GM18502 (cell line): ENCODE data around the gene TERT.
"Not testable (repeated sequence)": the region's sequence is repeated elsewhere in the genome, so short reads cannot be mapped to it uniquely, and the experiment has no call there.

Experiments
- ATAC-seq: cut with Tn5 transposase; IDR thresholded peaks from one replicate; pipeline ENCODE4 v1.9.1; 2021; ENCODE audit warnings: mild to moderate bottlenecking; ENCODE audit not compliant: unreplicated experiment, poor library complexity

TERT gene

GRCh38 chr5:1244976-1245375 lies 49.9 kb downstream of the TERT start:
- no peak for ATAC-seq

GRCh38 chr5:1244255-1244654 lies 50.6 kb downstream of the TERT start:
- ATAC-seq, result no peak

DNA sequence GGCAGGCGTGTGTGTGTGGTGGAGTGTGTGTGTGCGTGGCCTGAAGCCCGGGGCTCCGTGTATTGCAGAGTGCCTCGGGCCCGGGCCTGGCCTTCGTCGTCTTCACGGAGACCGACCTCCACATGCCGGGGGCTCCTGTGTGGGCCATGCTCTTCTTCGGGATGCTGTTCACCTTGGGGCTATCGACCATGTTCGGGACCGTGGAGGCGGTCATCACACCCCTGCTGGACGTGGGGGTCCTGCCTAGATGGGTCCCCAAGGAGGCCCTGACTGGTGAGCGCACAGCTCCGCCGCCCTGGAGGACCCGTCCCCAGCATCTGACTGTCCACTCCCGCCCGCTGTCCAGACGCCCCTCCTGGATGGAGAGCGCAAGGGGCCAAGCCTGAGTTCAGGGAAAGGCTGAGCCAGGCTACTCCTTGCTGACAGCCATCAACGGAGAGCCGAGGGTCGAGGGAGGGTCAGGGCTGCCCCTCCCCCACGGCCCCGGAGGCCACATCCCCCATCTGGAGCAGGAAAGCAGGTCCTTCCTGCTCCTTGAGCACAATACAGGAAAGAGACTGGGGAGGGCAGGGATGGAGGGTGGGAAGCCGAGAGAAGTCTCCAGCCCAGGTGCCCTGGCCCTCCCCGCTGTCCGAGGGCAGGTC lies 51.3 kb downstream of the TERT start:
- no peak for ATAC-seq

DNA sequence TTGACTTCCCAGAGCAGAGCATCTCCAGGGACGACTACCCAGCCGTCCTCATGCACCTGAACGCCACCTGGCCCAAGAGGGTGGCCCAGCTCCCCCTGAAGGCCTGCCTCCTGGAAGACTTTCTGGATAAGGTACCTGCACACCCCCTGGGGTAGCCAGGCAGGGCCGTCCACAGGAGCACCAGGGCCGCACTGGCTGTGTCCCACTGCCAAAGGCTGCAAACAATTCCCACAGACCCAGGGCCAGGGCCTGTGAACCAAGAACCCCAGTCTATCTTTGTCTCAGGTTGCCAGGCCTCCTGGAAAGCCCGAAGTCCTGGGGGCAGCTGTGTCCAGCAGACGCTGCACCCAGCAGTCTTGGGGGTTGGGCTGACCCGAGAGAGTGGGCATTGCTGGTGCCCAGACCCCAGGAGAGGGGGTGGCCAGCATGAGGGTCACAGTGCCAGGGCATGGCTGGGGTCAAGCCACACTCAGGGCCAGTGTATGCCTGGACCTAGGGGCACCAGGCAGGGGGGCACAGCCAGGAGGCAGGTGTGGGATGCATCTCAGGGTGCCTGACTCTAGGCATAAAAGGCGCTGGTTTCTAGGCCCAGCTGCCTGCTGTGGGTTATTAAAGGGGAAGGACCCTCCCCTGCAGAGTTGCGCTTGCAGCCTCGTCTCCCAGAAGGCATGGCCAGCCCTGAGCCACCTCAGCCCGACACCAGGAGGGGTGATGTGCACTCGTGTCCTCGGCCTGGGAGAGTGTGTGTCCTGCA lies 52.0 kb downstream of the TERT start:
- no peak for ATAC-seq

DNA sequence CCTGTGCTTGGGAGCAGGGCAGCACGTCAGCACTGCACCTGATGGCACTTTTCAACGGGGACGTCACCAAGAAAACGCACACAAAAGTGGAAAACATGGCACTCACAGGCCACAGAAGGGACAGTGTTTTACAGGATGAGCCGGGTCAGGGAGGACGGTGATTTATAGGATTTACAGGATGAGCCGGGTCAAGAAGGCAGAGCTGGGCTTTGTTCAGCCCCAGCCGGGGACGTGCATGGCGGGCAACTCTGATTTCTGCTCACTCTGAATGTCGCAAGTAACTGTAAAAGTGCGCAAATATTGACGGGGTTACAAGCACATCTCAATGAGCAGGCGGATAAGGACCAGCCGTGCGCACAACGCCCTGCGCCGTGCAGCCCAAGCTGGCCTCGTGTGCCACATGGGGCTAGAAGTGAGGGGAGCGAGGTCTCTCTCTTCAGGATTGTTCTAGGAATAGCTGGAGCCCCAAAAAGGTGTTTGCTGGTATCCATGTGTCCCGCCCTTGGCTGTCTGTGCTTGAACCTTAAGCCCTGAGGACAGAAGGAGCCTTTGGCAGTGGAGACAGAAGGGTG lies 53.3 kb downstream of the TERT start:
- ATAC-seq, result no peak

DNA sequence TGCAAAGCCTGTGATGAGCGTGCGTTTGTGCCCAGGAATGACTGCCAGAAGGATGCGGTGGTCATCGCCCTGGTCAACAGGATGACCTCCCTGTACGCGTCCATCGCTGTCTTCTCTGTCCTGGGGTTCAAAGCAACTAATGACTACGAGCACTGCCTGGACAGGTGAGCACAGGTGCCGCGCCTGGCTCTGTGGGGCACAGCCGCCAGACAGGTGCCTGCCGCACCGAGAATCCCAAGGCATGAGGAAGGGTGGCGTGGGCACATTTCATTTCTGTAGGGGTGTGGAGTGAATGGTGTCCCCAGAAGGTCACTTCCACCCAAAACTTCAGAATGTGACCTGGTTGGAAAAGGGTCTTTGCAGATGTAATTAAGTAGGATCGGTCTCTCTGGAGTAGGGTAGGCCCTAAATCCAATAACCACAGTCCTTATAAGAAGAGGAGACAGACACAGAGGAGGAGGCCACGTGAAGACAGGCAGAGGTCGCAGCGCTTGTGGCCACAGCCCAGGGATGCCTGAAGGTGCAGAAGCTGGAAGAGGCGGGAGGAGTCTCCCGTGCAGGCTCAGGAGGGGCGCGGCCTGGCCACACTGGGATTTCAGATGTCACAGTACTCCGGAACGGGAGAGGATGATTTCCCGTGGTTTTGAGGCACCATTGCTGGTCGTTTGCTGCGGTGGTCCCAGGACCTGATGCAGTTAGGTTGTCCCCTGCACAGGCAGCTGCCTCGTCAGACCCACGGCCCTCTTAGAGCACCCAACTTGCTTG lies 54.2 kb downstream of the TERT start:
- ATAC-seq, result no peak

DNA sequence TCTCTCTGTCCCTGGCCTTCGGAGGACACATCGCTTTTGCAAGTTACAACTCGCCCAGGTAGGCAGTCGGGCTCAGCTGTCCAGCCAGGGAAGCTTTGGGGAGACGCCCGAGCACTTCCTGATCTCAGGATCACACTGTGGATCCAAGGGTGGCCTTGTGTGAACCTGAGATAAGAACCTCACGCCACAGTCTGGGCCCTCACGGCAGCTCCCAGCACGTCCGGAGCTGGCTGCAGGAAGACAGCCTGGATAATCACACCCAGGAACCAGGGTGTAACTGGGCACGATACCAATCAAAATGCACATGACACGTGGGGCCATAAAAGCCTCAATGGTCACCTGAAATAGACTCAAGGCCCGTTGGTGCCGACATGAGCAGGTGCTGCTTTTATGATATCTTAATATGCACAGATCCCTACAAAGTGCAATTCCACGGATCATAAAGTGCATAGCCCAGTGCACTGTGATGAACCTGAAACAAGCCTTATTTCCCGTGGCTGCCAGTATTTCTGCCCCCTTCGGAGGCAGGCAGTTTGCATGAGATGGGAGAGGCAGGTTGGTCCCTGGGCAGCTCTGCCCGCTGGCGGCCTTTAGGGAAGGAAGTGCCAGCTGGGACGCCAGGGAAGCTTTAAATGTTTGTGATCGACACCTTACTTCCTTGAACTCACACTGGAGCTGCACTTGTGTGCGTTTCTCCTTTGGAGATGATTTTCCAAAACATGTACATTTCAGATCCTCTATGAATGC lies 55.2 kb downstream of the TERT start:
- ATAC-seq, result no peak

GRCh38 chr5:1235838-1236237 lies 59.0 kb downstream of the TERT start:
- ATAC-seq, result no peak

- no peak for ATAC-seq
Observed at GRCh38 chr5:1235379-1235778, 59.5 kb downstream of the TERT start.

DNA sequence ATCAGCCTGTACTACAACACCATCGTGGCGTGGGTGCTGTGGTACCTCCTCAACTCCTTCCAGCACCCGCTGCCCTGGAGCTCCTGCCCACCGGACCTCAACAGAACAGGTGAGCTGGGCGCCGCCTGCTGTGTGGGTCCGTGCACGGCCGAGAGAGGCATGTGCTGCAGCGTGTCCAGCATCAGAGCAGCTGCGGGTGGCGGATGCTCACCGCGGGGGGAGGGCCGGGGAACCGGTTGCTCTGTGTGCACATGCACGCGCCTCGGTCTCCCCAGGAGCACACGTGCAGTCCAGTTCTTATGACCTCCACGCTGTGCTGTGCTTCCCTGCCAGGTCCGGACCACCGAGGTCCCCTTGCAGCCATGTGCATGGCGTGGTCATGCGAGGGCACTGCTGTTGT lies 62.1 kb downstream of the TERT start:
- no peak for ATAC-seq

DNA sequence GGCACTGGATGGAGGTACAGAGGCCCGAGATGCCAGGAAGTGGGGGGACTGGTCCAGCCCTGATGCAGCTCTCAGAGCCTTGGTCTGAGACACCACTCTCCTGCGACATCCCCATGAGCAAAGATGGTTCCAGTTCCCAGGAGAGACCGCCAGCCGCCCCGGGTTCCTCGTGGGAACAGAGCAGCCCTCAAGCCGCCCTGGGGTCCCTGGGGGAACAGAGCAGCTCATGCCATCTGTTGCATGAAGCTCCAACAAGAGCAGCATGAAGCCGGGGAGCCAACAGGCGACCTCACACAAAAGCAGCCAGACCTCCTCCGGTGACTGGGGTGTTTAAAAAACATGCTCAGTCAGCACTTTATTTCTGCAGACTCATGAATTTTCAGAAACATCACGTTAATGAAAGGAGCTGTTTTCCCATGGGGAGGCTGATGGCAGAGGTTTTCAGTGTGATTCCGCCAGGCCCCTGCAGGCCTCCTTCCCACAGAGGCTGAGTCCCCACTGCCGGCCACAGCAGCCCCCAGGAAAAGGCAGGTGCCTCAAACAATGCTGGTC lies 63.4 kb downstream of the TERT start:
- no peak for ATAC-seq

- no peak for ATAC-seq
Observed at GRCh38 chr5:1230551-1230950, 64.3 kb downstream of the TERT start.

- no peak for ATAC-seq
Observed at GRCh38 chr5:1229822-1230221, 65.0 kb downstream of the TERT start.

DNA sequence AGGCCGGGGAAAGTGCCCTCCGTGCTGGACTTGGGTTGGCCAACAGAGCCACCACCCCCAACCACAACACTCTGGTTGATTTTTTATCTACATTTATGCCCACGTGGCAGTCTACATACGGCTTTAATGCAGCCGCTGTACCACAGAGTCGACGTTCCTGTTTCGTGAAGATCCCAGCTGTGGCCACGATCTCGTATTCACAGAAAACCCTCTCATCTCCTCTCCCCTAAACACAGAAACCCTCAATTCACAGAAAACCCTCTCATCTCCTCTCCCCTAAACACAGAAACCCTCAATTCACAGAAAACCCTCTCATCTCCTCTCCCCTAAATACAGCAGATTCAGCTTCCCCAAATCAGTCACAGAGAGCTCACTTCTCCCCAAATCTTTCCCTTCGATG lies 65.8 kb downstream of the TERT start:
- not testable (repeated sequence) for ATAC-seq

DNA sequence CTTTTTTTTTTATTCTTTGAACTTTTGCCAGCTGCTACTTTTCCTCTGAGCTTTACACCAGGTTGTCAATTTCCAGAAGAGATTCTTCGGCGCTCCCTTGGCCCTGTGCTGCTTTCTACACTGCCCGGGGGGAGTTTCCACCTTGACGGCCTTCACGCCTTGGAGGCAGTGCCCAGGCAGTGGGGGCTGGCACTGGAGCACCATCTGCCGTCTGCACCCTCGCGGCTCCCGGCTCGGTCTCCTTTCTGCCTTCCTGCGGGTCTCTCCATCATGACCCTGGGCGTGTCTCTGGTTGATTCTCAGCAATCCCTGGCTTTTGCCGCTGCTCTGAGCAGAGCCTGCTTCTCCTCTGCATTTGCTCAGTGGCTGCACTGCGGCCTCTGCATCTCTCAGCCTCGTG lies 66.7 kb downstream of the TERT start:
- no peak for ATAC-seq

DNA sequence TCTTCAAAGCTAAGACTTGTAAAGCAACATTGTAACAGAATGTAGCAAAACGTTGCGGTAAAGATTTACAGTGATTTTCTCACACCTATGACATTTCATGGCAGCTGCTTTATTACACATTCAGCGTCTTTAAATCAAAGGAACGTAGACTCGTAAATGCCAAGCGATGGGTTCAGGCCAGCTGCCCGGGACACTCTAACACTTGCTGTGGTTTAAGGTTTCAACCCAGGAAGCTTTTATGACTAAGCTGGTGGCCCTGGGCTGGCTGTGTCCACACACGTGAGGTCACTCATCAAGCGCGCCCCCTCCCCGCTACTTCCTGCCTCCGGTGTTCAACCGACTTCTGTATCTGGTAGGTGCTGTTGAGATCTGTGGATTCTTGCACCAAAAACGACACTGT lies 67.2 kb downstream of the TERT start:
- ATAC-seq, result no peak

DNA sequence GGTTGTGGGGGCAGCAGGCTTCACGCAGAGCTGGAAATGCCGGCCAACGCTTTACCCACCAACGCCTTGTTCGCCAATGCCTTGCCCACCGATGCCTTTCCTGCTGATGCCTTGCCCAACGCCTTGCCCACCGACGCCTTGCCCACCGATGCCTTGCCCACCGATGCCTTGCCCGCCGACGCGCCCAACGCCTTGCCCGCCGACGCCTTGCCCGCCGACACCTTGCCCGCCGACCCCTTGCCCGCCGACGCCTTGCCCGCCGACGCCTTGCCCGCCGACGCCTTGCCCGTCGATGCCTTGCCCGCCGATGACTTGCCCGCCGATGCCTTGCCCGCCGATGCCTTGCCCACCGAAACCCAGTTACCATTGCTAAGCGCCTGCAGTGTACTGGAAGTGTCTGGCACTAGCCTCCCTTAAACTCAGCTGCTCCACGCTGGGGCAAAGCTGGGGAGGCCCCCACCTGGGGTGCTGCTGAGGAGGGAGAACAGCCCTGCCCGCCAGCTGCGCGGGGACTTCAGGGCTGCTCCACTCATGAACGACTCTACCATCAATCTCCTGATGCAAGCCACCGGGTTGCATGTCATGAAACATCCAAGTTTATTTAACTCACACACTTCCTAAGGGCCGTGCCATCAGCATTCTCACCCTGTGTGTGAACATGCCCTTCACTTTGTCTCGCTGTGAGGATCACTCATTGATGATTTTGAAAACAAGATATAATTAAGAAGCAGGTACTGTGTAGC lies 67.9 kb downstream of the TERT start:
- ATAC-seq, result no peak

DNA sequence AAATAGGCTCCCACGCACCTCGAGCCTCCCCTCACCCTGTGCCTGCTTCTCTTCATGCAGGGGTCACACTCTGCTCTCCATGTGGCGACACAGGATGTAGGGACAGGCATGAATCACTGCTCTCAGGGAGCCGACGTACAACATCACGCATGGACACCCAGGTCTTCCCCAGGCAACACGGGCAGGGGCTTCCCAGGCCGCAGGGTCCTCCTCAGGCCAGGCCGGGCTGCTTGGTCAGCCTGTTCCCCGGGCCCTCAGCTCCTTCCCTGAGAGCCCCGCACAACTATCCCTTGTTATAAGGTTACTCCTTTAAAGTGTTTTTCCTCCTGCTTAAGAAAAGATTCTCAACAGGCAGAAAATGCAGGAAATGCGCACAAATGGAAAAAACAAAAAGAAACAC lies 68.6 kb downstream of the TERT start:
- no peak for ATAC-seq

GRCh38 chr5:1225081-1225480 lies 69.8 kb downstream of the TERT start, which contains the start of gene SLC6A18:
TSS of gene SLC6A18 (plus strand) at chr5:1225381. CDS start at chr5:1225478, 97 bp downstream.
- ATAC-seq, result no peak
